ENCODE measurements around the gene TAF5L.

DNA sequence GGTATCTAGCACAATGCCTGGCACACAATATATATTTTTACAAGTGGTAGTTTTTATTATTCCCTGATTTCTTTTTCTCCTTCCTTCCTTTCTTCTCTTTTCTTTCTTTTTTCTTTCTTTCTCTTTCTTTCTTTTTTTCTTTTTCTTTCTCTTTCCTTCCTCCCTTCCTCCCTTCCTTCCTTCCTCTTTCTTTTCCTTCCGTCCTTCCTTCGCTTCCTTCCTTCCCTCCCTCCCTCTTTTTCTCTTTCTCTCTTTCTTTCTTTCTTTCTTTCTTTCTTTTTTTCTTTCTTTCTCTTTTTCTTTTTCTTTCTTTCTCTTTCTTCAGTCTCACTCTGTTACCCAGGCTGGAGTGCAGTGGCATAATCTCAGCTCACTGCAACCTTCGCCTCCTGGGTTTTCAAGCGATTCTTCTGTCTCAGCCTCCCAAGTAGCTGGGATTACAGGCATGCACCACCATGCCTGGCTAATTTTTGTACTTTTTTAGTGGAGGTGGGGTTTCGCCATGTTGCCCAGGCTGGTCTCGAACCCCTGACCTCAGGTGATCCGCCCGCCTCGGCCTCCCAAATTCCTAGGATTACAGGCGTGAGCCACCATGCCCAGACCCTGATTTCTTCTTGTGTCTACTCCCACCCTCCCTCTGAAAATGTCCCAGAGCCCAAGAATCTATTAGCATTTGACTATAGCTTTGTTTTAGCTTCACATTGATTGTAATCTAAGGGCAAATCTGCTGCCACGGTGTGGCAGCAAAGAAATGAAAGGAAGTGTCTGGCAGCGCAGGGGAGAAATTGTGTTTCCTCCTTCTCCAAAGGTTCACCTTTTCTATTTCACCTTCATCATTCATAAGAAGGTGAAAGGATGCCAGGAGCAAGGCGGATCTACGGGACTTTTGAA lies 47.5 kb downstream of the TAF5L start:
- TF ChIP-seq, protein P1, sequence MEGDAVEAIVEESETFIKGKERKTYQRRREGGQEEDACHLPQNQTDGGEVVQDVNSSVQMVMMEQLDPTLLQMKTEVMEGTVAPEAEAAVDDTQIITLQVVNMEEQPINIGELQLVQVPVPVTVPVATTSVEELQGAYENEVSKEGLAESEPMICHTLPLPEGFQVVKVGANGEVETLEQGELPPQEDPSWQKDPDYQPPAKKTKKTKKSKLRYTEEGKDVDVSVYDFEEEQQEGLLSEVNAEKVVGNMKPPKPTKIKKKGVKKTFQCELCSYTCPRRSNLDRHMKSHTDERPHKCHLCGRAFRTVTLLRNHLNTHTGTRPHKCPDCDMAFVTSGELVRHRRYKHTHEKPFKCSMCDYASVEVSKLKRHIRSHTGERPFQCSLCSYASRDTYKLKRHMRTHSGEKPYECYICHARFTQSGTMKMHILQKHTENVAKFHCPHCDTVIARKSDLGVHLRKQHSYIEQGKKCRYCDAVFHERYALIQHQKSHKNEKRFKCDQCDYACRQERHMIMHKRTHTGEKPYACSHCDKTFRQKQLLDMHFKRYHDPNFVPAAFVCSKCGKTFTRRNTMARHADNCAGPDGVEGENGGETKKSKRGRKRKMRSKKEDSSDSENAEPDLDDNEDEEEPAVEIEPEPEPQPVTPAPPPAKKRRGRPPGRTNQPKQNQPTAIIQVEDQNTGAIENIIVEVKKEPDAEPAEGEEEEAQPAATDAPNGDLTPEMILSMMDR (conservative IDR thresholded peaks at IDR 0.05) = no peak
- no peak for TF ChIP-seq ZFX (IDR thresholded peaks at IDR 0.05)
